ENCODE measurements around the gene NT5C3B. TPM values are rescaled to one million over a fixed set of nuclear protein-coding genes. Genes with fewer than 3 reads are reported as not detected.

Gene NT5C3B
- polyA plus RNA-seq, 1 donor from 2014 or later: 272 TPM

DNA sequence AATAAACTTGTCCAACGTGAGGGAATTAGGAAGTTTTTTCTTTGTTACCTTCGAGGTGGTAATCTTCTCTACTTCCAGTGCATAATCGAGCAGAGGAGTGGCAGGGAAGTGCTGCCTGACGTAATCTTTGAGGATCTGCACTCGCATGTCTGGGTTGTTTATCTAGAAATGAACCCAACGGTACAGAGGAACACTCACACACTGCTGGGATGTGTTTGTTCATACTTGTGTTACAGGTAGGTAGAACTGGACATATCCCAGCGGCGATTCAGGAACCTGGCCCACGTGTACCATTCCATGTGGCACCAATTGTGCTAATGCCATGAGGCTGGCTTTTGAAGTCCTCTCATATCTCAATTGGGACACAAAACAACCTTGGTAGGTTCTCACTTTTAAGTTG, 33.4 kb upstream of the NT5C3B start:
- H3K9me2 ChIP-seq (ENCODE audit: insufficient read depth, low read length): no peaks in the 10 kb centered on the region
- H4K20me1 ChIP-seq (ENCODE audit: insufficient read depth): no peaks in the 10 kb centered on the region
- H3K4me3 ChIP-seq (ENCODE audit: low read length): no peak overlapping the region
- H2AFZ ChIP-seq (ENCODE audit: low read depth, low read length): no peak overlapping the region
- no peak overlapping the region for H3K9ac ChIP-seq (ENCODE audit: low read length)
- H3K4me2 ChIP-seq (ENCODE audit: low read length): no peak overlapping the region
- peaks cover 5% of the 10 kb centered on the region for H3K36me3 ChIP-seq (ENCODE audit: insufficient read depth, low read length)
- no peaks in the 10 kb centered on the region for H3K79me2 ChIP-seq (replicated peaks; ENCODE audit: insufficient read depth, low read length)
- no peaks in the 10 kb centered on the region for H3F3A ChIP-seq (ENCODE audit: insufficient read depth, low read length, poor library complexity, severe bottlenecking)
- no peaks in the 10 kb centered on the region for H3K27me3 ChIP-seq (ENCODE audit: insufficient read depth, low read depth, low read length)
- TF ChIP-seq TAF1 (IDR thresholded peaks at IDR 0.05; ENCODE audit: low read depth) (no peak), SMC3 (conservative IDR thresholded peaks at IDR 0.05; ENCODE audit: poor library complexity) (no peak), EP300 (conservative IDR thresholded peaks at IDR 0.05; ENCODE audit: poor library complexity, severe bottlenecking) (no peak), MXI1 (conservative IDR thresholded peaks at IDR 0.05; ENCODE audit: poor library complexity, severe bottlenecking) (no peak), POLR2AphosphoS5 (IDR thresholded peaks at IDR 0.05) (no peak), EZH2 (IDR thresholded peaks at IDR 0.05; ENCODE audit: borderline replicate concordance, insufficient read depth, low read length, poor library complexity, severe bottlenecking) (no peak)
- TF ChIP-seq, protein P1, sequence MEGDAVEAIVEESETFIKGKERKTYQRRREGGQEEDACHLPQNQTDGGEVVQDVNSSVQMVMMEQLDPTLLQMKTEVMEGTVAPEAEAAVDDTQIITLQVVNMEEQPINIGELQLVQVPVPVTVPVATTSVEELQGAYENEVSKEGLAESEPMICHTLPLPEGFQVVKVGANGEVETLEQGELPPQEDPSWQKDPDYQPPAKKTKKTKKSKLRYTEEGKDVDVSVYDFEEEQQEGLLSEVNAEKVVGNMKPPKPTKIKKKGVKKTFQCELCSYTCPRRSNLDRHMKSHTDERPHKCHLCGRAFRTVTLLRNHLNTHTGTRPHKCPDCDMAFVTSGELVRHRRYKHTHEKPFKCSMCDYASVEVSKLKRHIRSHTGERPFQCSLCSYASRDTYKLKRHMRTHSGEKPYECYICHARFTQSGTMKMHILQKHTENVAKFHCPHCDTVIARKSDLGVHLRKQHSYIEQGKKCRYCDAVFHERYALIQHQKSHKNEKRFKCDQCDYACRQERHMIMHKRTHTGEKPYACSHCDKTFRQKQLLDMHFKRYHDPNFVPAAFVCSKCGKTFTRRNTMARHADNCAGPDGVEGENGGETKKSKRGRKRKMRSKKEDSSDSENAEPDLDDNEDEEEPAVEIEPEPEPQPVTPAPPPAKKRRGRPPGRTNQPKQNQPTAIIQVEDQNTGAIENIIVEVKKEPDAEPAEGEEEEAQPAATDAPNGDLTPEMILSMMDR (IDR thresholded peaks at IDR 0.05; ENCODE audit: poor library complexity, severe bottlenecking): no peak
- TF ChIP-seq, protein P2, sequence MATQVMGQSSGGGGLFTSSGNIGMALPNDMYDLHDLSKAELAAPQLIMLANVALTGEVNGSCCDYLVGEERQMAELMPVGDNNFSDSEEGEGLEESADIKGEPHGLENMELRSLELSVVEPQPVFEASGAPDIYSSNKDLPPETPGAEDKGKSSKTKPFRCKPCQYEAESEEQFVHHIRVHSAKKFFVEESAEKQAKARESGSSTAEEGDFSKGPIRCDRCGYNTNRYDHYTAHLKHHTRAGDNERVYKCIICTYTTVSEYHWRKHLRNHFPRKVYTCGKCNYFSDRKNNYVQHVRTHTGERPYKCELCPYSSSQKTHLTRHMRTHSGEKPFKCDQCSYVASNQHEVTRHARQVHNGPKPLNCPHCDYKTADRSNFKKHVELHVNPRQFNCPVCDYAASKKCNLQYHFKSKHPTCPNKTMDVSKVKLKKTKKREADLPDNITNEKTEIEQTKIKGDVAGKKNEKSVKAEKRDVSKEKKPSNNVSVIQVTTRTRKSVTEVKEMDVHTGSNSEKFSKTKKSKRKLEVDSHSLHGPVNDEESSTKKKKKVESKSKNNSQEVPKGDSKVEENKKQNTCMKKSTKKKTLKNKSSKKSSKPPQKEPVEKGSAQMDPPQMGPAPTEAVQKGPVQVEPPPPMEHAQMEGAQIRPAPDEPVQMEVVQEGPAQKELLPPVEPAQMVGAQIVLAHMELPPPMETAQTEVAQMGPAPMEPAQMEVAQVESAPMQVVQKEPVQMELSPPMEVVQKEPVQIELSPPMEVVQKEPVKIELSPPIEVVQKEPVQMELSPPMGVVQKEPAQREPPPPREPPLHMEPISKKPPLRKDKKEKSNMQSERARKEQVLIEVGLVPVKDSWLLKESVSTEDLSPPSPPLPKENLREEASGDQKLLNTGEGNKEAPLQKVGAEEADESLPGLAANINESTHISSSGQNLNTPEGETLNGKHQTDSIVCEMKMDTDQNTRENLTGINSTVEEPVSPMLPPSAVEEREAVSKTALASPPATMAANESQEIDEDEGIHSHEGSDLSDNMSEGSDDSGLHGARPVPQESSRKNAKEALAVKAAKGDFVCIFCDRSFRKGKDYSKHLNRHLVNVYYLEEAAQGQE (IDR thresholded peaks at IDR 0.05; ENCODE audit: borderline replicate concordance): no peak
- H3K9me3 ChIP-seq (ENCODE audit: low read length): no peaks in the 10 kb centered on the region
- no peak overlapping the region for H3K27ac ChIP-seq (ENCODE audit: low read length)

DNA sequence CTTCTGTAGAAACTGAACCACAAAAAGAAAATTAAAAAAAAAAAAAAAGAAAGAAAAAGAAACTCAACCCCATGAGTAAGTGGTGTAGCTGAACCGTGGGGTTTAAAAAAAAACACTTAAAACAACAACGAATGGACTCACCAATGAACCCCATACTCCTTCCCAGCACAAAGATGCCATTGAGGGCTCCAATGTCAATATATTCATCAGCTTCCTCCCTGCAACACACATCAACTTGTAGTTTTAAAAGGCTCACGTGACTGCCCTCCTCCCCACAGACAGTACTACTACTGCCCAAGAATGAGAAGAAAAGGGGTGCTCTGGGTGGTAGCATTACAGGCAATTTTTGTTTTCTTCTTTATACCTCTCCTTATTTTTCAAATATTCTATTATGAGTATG, 32.5 kb upstream of the NT5C3B start:
- H3K9me2 ChIP-seq (ENCODE audit: insufficient read depth, low read length): no peaks in the 10 kb centered on the region
- no peak overlapping the region for H3K4me3 ChIP-seq (ENCODE audit: low read length)
- no peak for TF ChIP-seq MXI1 (conservative IDR thresholded peaks at IDR 0.05; ENCODE audit: poor library complexity, severe bottlenecking)
- TF ChIP-seq RAD21 (conservative IDR thresholded peaks at IDR 0.05): no peak
- TF ChIP-seq, protein P1 (IDR thresholded peaks at IDR 0.05; ENCODE audit: poor library complexity, severe bottlenecking): no peak
- no peak for TF ChIP-seq SMC3 (conservative IDR thresholded peaks at IDR 0.05; ENCODE audit: poor library complexity)
- TF ChIP-seq, protein P2 (IDR thresholded peaks at IDR 0.05; ENCODE audit: borderline replicate concordance): no peak
- no peak for TF ChIP-seq EP300 (conservative IDR thresholded peaks at IDR 0.05; ENCODE audit: poor library complexity, severe bottlenecking)
- TF ChIP-seq EZH2 (IDR thresholded peaks at IDR 0.05; ENCODE audit: borderline replicate concordance, insufficient read depth, low read length, poor library complexity, severe bottlenecking): no peak
- TF ChIP-seq TAF1 (IDR thresholded peaks at IDR 0.05; ENCODE audit: low read depth): no peak
- no peak for TF ChIP-seq POLR2AphosphoS5 (IDR thresholded peaks at IDR 0.05)
- H3F3A ChIP-seq (ENCODE audit: insufficient read depth, low read length, poor library complexity, severe bottlenecking): no peaks in the 10 kb centered on the region
- H3K36me3 ChIP-seq (ENCODE audit: insufficient read depth, low read length): peaks cover 1% of the 10 kb centered on the region
- no peaks in the 10 kb centered on the region for H4K20me1 ChIP-seq (ENCODE audit: insufficient read depth)
- H2AFZ ChIP-seq (ENCODE audit: low read depth, low read length): no peak overlapping the region
- H3K9me3 ChIP-seq (ENCODE audit: low read length): no peaks in the 10 kb centered on the region
- H3K79me2 ChIP-seq (replicated peaks; ENCODE audit: insufficient read depth, low read length): peaks cover 4% of the 10 kb centered on the region
- no peak overlapping the region for H3K27ac ChIP-seq (ENCODE audit: low read length)
- no peaks in the 10 kb centered on the region for H3K27me3 ChIP-seq (ENCODE audit: insufficient read depth, low read depth, low read length)
- H3K9ac ChIP-seq (ENCODE audit: low read length): no peak overlapping the region
- no peak overlapping the region for H3K4me2 ChIP-seq (ENCODE audit: low read length)

Measured in neural cell (in vitro differentiated cells).